Tibial artery (tissue), 4 donors: ENCODE measurements around the gene HJV.

ENCODE experiments used
- DNase-seq, 2 donors: peaks; one replicate each; pipeline ENCODE4 v3.0.0-alpha.2; 2019
- H3K27ac ChIP-seq, 2 donors: fragments of 200-600 bp; sonication (generic) in 1 of 2; 1 replicate in 1 of 2; 2 replicates in 1 of 2; pipeline ENCODE4 v1.5.1; 2018 to 2019; ENCODE audit warnings: mild to moderate bottlenecking in 1 of 2
- H3K27me3 ChIP-seq, 2 donors: fragments of 200-600 bp; sonication (generic) in 1 of 2; one replicate each; pipeline versions ENCODE4 v1.5.1 to v1.6.0; 2016 to 2019
- H3K36me3 ChIP-seq, 3 donors: fragments of 200-600 bp; sonication (generic) in 2 of 3; one replicate each; pipeline ENCODE4 v1.5.1; 2016 to 2019; ENCODE audit warnings: mild to moderate bottlenecking in 2 of 3
- H3K4me1 ChIP-seq, 4 donors: fragments of 200-600 bp; sonication (generic) in 2 of 4; 1 replicate in 3 of 4; 2 replicates in 1 of 4; pipeline ENCODE4 v1.5.1; 2016 to 2019
- H3K4me3 ChIP-seq, 2 donors: fragments of 200-600 bp; sonication (generic) in 1 of 2; 1 replicate in 1 of 2; 2 replicates in 1 of 2; pipeline ENCODE4 v1.5.1; 2018 to 2019; ENCODE audit warnings: mild to moderate bottlenecking in 2 of 2
- H3K9me3 ChIP-seq, 3 donors: fragments of 200-600 bp; sonication (generic) in 1 of 3; one replicate each; pipeline ENCODE4 v1.5.1; 2016 to 2019
- CTCF ChIP-seq, 2 experiments: fragments of 200-600 bp in 1 of 2; fragments of 450-650 bp in 1 of 2; IDR thresholded peaks; one replicate each; pipeline ENCODE4 v1.5.1; 2017 to 2019; ENCODE audit warnings: antibody characterized with exemption in 2 of 2, mild to moderate bottlenecking in 1 of 2, moderate library complexity in 1 of 2
- intact Hi-C: fragments of 100-400 bp; cut with DNase I; formaldehyde crosslinking; loops from one replicate; pipeline ENCODE4 v1.15.0; 2023; ENCODE audit warnings: low total_unique reads

HJV gene

GRCh38 chr1:145979746-145980456, 41.6 kb downstream of the HJV start:
- no peak for TF ChIP-seq CTCF (IDR thresholded peaks at IDR 0.05)
- DNase-seq: peak in 1 of 2 donors; percentile 62
- peak overlapping the region; percentile 85 to 90 for H3K27ac ChIP-seq
- H3K27me3 ChIP-seq: no peaks in the 10 kb centered on the region
- peaks cover 0 to 4% (median 0%) of the 10 kb centered on the region in 3 donors for H3K36me3 ChIP-seq
- H3K4me3 ChIP-seq: peak overlapping the region; percentile 2 to 10
- intact Hi-C loops: no loop called here
- peaks cover 0 to 78% (median 62%) of the 10 kb centered on the region in 4 donors for H3K4me1 ChIP-seq
- no peaks in the 10 kb centered on the region for H3K9me3 ChIP-seq

- peak; percentile 97 to 98 for DNase-seq
- no peak for TF ChIP-seq CTCF (IDR thresholded peaks at IDR 0.05)
- Histone ChIP-seq H3K4me3 (peak overlapping the region; percentile 16 to 23), H3K27ac (peak overlapping the region; percentile 85 to 90), H3K27me3 (no peaks in the 10 kb centered on the region), H3K4me1 (peaks cover 0 to 70% (median 57%) of the 10 kb centered on the region in 4 donors), H3K36me3 (peaks cover 0 to 7% (median 0%) of the 10 kb centered on the region in 3 donors), H3K9me3 (no peaks in the 10 kb centered on the region)
- intact Hi-C loops: no loop called here
Measured at GRCh38 chr1:145978854-145979745, 42.4 kb downstream of the HJV start.

- H3K9me3 ChIP-seq: no peaks in the 10 kb centered on the region
- no peak for TF ChIP-seq CTCF (IDR thresholded peaks at IDR 0.05)
- no peak for DNase-seq
- no peak overlapping the region for H3K4me3 ChIP-seq
- H3K27me3 ChIP-seq: no peaks in the 10 kb centered on the region
- H3K27ac ChIP-seq: peak overlapping the region; percentile 85 to 90
- peaks cover 0 to 7% (median 0%) of the 10 kb centered on the region in 3 donors for H3K36me3 ChIP-seq
- H3K4me1 ChIP-seq: peaks cover 0 to 64% (median 55%) of the 10 kb centered on the region in 4 donors
- intact Hi-C loops: no loop called here
Measured at GRCh38 chr1:145978471-145978853, 43.1 kb downstream of the HJV start.

GRCh38 chr1:145977486-145978470, 43.8 kb downstream of the HJV start:
- Histone ChIP-seq H3K36me3 (peaks cover 0 to 7% (median 0%) of the 10 kb centered on the region in 3 donors), H3K9me3 (no peaks in the 10 kb centered on the region), H3K27me3 (no peaks in the 10 kb centered on the region), H3K4me1 (peaks cover 0 to 57% (median 50%) of the 10 kb centered on the region in 4 donors), H3K4me3 (no peak overlapping the region), H3K27ac (peak overlapping the region; percentile 85 to 90)
- TF ChIP-seq CTCF (IDR thresholded peaks at IDR 0.05): peak; percentile 85 to 96
- intact Hi-C loops: loop anchor here (2.0 kb wide), 1 partner anchor 31 kb away; no protein-coding TSS in a partner anchor
- peak; percentile 85 to 86 for DNase-seq

- Histone ChIP-seq H3K9me3 (no peaks in the 10 kb centered on the region), H3K27ac (peak overlapping the region; percentile 85 to 90), H3K27me3 (no peaks in the 10 kb centered on the region), H3K4me1 (peaks cover 0 to 50% (median 43%) of the 10 kb centered on the region in 4 donors), H3K4me3 (no peak overlapping the region), H3K36me3 (peaks cover 0 to 7% (median 0%) of the 10 kb centered on the region in 3 donors)
- TF ChIP-seq CTCF (IDR thresholded peaks at IDR 0.05): no peak
- intact Hi-C loops: loop anchor here (2.0 kb wide), 1 partner anchor 32 kb away; no protein-coding TSS in a partner anchor
- peak in 1 of 2 donors; percentile 48 for DNase-seq
Measured at GRCh38 chr1:145977016-145977415, 44.5 kb downstream of the HJV start.
